Stimulated activated naive CD4-positive, alpha-beta T cell (primary cell): ENCODE results near the gene PMM1.
A peak's percentile ranks its signal among the peaks of the same experiment; 100 is the strongest.
"Not testable (repeated sequence)": the region's sequence is repeated elsewhere in the genome, so short reads cannot be mapped to it uniquely, and the experiment has no call there.

Source experiments
- DNase-seq, 6 experiments: peaks; one replicate each; lab custom pipeline; 2025; lab: John Stamatoyannopoulos, UW

The PMM1 gene

GRCh38 chr22:41563051-41563711 is 26.5 kb downstream of the PMM1 start:
- no peak for DNase-seq

GRCh38 chr22:41562461-41562860 is 27.2 kb downstream of the PMM1 start:
- no peak for DNase-seq

GRCh38 chr22:41561788-41562187 is 27.9 kb downstream of the PMM1 start:
- no peak for DNase-seq

- DNase-seq = no peak
Measured at GRCh38 chr22:41561335-41561734, 28.3 kb downstream of the PMM1 start.

GRCh38 chr22:41560095-41560471 is 29.6 kb downstream of the PMM1 start:
- DNase-seq = no peak

GRCh38 chr22:41558241-41558630 is 31.4 kb downstream of the PMM1 start:
- DNase-seq = not testable (repeated sequence)

- no peak for DNase-seq
Measured at GRCh38 chr22:41557401-41558240, 32.0 kb downstream of the PMM1 start.

- DNase-seq = no peak
Measured at GRCh38 chr22:41556561-41556960, 33.1 kb downstream of the PMM1 start.

GRCh38 chr22:41555325-41555982 is 34.2 kb downstream of the PMM1 start:
- no peak for DNase-seq

- DNase-seq = no peak
Measured at GRCh38 chr22:41551877-41552582, 37.6 kb downstream of the PMM1 start.

GRCh38 chr22:41550952-41551491 is 38.6 kb downstream of the PMM1 start:
- no peak for DNase-seq

GRCh38 chr22:41548830-41549211 is 40.8 kb downstream of the PMM1 start:
- no peak for DNase-seq

GRCh38 chr22:41544671-41545476 is 44.8 kb downstream of the PMM1 start:
- peak in 1 of 6 experiments; percentile 2 for DNase-seq

GRCh38 chr22:41543854-41544670 is 45.6 kb downstream of the PMM1 start, which contains the start of gene POLR3H:
Gene POLR3H, minus strand, starts transcription at chr22:41544470. Its CDS starts 369 bp downstream, at chr22:41544101.
- DNase-seq = peak; percentile 91 to 96 (median 94)

- no peak for DNase-seq
Measured at GRCh38 chr22:41542224-41542623, 47.4 kb downstream of the PMM1 start.

GRCh38 chr22:41541484-41541883 is 48.2 kb downstream of the PMM1 start:
- no peak for DNase-seq

- DNase-seq = no peak
Measured at GRCh38 chr22:41540365-41540764, 49.3 kb downstream of the PMM1 start.

- no peak for DNase-seq
Measured at GRCh38 chr22:41540006-41540315, 49.7 kb downstream of the PMM1 start.

- DNase-seq = no peak
Measured at GRCh38 chr22:41539146-41540005, 50.3 kb downstream of the PMM1 start.
